Putamen (tissue), 1 donor: ENCODE measurements around the gene NDUFB8.
A peak's percentile ranks its signal among the peaks of the same experiment; 100 is the strongest.

Experiments used
- DNase-seq: peaks from one replicate; pipeline ENCODE4 v3.0.0-alpha.2; 2016; ENCODE audit warnings: low spot score

NDUFB8 gene

DNA sequence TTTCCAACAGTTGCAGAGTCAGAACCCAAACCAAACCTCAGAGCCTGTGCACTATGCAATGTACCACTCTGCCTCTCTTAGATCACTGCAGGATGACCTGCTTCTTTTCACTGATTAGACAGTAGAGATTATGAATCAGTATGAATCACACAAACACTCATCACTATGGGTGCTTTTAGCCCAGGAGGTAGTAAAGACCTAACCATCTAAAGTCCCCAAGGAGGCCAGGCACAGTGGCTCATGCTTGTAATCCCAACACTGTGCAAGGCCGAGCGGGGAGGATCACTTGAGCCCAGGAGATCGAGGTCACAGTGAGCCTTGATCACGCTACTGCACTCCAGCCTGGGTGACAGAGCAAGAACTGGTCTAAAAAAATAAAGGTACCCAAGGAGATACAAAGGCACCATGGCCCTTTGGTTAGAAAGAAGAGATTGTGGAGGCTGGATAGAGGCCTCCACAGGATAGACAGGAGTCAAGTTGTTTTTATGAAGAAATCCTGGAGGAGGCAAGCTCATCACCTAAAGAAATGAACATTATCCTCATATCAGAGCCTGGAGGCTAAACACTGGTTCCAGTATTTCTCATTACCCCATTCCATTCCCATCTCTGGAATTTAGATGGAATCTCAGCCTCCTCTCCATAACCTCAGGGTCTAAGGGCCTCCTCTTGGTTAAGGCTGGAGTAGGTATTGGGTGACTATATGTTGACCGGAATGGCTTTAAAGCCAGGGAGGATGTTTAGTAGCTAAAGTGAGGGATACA is 22.9 kb downstream of the NDUFB8 start:
- DNase-seq: no peak

DNA sequence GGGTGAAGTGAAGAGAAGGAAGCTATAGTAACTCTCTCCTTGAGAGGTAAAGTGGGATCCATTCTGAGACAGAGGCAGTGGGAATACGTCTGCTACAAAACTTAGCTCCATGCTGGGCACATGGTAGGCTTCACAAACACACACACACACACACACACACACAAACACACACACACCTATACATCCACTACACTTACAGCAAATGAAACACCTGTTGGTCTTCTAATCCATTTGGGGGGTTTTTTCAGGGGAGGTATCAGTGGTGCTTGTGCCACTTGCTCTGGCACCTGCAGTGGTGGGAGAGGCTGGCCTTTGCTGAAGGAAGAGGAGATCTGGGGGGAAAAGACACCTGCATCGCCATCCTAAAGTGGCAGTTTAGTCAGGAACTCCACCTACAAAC is 24.5 kb downstream of the NDUFB8 start:
- no peak for DNase-seq

DNA sequence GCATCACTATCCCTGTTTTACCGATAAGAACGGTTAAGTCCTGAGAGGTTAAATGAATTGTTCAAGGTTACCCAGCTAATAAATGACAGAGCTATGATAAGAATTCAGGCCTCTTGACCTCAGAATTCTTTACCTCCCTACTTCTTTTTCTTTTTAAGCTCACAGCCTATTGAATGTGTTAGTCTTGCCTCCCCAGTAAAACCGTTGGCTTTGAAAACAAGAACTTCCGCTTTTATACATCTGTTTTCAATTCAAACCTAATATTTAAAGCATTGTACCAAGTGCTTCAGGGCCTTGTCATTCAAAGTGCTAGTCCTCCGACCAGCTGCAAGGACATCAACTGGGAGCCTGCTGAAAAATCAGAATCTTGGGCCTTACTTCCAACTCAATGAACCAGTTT is 25.6 kb downstream of the NDUFB8 start:
- DNase-seq: no peak

DNA sequence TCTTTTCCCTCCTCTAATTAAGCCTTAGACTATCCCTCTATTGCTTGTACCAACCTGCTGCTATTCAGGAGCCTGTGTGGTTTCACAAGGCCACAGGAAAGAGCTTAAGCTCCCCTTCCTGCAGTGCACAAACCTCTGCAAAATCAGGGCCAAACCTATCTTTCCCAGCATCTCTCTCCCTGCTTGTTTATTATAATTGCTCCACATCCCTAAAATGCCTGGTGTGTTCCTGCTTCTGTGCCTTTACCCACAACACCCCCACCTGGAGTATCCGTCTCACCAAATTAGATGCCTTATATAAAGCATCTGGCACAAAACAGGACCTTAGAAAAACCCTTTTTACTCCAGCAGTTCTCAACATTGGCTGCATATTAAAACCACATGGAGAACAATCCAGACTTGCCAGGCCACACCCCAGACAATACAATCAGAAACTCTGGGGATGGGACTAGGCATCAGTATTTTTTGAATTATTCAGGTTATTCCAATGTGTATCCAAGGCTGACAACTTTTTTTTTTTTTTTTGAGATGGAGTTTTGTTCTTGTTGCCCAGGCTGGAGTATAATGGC is 26.7 kb downstream of the NDUFB8 start:
- DNase-seq: no peak

DNA sequence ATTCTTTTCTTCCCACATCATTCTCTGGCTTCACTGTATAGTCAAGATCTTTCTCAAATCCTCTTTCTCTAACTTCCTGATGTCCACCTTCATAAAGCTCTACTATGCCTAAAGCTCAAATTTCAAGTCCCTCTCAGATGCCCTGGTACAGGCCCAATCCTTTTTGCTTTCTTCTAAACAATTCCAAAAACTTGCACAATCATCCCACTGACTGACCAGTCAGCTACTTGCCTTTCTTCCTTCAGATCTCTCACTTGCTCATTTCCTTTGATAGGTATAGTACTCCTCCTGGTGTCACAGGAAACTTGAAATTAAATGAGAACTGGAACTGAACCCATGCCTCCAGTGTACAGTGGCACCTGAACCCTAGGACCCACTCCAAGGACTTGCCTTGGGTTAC is 28.2 kb downstream of the NDUFB8 start:
- no peak for DNase-seq

DNA sequence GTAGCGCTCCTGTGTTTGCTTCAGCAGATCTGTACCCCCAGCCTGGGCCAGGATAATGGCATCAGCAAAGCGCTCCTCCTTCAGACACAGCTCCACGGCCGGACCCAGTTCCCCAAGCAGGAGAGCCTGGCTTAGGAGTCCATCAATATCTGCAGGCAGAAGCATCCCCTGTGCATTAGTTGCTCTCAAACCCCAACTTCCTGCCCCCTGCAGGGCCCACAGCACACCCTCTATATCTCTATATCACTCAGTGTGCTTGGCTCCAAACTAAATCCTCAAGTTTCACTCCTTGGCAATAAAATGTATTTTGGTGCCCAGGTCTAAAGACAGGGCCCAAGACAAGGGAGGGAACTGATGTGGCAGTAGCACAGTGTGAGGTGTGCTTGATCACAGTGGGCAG is 31.6 kb downstream of the NDUFB8 start:
- DNase-seq: no peak

DNA sequence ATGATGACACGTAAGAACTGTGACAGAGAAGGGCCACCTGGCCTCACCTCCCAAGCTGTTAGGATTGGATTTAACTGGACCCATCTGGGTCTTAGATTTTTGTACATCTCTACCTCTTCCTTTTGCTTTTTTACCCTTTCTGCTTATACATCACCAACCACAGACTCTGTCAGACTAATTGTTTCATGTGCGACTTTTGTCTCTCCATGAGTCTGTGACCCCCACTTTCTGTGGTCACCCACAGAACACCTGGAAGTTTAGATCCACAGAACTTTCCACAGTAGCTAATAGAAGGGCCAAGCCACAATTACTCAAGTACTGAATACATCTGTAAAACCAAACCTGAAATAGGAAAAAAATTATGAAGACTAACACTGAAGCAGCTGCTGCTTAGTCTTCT is 33.1 kb downstream of the NDUFB8 start:
- no peak for DNase-seq

DNA sequence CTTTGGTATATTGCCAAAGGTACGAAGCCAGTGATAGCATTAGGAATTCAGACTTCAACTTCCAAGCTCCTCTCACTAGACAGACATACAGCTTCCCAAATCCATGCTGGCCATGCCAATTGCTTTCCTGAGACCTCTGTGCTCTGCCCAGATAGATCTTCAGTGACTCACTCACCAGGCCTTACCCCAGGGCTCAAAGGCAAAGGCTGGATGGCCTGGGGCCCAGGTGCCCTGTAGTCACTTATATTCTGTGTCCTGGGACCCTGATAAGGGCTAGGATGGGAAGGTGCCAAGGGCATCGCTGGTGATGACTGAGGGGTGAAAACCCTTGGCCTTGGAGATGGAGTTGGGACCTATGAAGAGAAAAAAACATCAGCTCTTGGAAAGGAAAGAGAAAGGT is 39.1 kb downstream of the NDUFB8 start:
- no peak for DNase-seq

DNA sequence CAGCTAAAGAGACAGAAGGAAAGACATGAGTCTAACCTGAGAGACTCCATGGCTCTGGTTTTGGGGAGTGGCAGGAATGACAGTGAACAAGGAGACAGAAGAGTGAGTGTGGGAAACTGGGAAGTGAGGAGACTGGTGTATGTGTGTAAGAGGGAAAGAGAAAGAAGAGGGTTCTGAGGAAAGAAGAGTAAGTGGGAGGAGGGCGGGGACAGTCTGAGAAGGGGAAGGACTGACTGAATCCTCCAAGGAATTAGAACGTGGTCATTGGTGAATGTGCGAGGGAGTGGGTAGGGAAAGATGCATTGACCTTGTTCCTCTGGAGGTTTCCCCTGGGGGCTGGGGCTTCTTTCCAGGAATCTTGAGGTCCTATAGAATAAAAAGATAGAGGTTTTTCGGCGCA is 40.3 kb downstream of the NDUFB8 start:
- DNase-seq: no peak

DNA sequence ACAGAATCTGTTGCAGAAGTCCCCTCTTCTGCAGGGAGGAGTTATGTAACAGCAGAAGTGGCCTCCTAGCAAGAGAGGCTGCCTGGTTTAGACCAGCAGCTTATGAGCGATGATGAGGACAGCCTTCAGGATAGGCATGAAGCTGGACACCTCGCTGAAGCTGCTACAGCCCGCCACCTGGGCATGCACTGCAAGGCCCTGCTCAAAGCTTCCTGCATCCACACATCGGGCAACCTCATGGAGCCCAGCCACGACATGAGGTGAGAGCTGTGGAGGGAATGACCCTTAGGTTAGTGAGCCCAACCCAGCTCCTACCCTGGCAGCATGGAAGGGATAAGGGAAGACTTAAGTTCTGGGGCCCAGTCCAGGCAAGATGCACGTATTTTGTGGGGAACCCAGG is 42.1 kb downstream of the NDUFB8 start:
- DNase-seq: no peak

DNA sequence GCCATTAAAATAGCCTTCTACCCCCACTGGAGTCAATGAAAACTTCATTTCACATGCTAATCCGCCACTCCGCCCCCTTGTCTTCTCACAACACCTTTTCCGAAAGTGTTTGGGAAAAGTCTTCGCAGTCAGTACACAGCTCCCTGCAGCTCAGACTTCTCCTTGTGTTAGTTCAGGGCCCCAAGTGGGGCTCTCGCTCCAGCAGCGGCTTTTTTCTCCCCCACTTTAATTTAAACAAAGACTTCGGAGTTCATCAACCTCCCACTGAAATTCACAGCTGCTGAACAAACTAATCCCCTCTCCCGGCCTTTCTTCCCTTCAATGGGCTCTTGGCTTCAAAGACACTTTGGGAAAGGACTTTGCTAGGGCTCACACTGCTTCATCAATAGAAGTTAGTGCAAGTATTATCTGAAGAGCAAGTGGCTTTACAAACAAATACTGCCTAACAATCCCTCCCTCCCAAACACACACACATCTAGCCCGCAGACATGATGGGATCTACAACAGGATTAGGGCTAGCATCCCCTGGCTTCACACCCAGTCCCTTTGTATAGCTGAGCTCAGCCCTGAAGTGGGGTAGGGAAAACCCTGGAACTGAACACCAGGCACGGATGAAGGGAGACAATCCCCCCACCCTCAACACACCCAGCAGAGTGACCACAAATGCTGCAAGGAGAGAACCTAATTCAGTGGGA is 43.7 kb downstream of the NDUFB8 start:
- DNase-seq: no peak

DNA sequence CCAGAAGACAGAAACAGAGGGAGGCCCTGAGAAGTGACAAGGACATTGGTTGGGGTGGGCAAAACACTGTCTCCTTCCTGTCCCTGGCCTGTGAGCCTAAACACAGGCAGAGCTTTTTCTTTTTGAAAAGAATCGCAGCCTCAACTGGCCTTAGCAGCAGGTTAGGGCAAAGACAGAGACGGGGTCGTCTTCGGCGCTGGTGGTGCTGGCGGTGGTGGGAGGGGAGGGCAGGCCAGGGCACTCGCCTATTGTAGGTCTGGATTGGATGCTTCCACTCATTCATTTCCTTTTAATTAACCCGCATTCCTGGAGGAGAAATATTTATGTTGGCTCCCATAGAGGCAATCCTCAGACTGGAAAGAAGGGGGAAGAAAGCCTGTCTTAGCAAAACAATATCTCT is 44.3 kb downstream of the NDUFB8 start:
- no peak for DNase-seq

DNA sequence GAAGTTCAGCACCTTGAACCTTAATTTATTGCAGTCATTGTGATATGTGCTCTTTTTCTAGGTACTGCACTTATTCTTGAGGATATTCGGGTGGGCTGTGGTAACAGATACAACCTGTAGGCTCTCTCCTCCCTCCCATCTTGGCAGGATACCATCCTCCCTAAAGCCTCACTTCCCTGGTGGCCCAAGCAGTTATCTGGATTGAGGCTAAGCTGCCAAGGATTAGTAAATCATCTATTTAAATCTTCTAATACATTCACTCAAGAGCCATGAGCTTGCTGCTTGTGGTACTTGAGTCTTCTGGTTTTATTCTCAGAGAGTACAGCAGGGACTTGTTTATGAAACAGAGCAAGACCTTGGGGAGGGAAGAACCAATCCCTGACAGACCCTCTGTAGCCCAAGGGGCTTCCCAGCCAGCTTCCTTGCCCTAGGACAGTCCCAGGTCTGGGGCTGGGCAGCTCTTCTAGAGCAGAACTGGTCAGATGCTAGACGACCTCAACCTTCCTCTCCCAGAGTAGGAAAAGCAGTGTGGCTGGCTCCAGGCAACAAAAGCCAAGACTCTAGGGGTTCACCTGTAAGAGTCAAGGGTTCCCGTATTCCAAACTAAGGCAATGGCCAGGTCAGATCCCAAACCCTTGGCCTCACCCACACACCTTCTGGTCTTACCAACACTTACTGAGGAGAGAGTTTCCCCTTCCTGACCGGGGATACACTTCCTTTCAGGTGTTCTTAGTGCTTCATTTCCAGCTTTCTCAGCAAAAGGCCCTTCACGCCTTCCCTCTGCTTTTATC is 45.6 kb downstream of the NDUFB8 start:
- no peak for DNase-seq

DNA sequence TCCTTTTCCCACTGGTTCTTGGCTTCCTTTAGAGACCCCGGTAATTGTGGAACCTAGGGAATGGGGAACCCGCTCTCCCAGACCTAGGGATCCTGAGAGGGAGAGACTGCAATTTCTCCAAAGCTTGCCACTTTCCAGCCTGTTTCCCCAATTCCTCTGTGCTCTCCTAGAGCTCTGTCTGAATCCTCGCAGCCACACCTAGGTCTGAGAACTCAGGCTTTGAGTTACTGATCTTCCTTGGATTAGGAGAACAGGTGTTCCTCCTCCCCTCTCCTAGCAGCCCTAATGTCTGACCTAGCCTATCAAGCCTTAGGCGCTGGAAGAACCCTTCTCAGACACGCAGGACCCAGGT is 46.9 kb downstream of the NDUFB8 start:
- DNase-seq: no peak

DNA sequence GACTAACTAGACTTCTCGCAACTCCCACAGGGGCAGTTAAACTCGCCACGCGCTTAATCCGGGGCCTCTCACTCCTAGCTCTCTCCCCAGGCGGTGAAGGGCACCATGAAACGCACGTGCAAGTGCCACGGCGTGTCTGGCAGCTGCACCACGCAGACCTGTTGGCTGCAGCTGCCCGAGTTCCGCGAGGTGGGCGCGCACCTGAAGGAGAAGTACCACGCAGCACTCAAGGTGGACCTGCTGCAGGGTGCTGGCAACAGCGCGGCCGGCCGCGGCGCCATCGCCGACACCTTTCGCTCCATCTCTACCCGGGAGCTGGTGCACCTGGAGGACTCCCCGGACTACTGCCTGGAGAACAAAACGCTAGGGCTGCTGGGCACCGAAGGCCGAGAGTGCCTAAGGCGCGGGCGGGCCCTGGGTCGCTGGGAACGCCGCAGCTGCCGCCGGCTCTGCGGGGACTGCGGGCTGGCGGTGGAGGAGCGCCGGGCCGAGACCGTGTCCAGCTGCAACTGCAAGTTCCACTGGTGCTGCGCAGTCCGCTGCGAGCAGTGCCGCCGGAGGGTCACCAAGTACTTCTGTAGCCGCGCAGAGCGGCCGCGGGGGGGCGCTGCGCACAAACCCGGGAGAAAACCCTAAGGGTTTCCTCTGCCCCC is 47.4 kb downstream of the NDUFB8 start:
- peak; percentile 69 for DNase-seq

DNA sequence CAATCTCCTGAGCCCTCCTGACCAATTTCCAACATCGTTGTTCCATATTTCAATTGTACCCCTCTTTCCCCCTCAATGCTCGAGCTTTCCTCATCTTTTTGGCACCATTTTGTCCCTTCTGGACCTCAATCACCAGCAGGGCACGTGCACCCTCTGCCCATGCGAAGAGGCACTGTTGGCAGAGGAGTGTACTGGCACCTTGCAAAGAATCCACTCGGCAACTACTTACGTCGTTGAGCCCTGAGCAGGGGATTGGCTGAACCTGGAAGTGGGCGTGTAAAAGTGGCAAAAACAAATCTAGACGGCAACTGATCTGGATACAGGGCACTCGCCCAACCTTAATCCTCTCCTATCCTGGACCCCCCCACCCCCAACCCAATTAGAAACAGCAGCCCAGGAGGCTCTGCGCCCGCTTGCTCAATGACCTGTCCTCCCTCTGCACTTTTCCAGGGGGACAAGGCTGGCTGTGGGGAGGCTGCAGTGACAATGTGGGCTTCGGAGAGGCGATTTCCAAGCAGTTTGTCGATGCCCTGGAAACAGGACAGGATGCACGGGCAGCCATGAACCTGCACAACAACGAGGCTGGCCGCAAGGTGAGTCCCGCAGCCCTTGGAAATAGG is 48.1 kb downstream of the NDUFB8 start:
- peak; percentile 84 for DNase-seq

DNA sequence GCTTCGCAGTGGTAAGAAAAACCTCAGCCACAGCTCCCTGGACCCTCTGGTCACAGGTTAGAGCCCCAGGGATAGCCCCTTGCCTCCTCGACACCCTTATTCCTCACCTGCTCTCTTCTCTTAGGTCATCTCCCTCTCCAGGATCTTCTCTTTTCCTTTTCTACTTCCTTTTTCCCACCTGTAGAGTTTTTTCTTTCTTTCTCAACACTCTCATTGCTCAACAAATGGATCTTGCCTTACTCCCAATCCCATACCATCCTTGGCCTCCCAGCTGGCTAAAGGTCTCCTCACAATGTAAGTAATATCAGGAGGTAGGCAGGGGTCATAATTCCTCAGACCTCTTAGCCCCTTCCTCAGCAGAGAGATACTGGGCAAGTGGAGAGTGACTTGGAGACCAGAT is 49.7 kb downstream of the NDUFB8 start:
- no peak for DNase-seq

DNA sequence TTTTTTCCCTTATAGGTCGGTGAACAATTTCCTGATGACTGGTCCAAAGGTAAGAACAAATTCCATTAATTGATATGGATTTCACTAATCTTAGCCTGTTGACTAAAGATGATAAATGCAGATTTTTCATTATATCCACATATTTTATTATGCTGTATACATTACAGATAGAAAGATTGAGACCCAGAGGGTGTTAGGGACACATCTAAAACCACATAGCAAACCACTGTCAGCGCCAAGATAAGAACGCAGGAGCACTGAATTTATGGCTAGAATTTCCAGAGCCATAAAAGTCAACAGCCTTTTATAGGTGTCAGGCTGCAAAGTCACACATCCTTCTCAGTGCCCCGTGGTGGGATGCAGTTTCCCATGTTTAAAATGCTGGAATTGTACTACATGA is 50.6 kb downstream of the NDUFB8 start:
- DNase-seq: no peak

DNA sequence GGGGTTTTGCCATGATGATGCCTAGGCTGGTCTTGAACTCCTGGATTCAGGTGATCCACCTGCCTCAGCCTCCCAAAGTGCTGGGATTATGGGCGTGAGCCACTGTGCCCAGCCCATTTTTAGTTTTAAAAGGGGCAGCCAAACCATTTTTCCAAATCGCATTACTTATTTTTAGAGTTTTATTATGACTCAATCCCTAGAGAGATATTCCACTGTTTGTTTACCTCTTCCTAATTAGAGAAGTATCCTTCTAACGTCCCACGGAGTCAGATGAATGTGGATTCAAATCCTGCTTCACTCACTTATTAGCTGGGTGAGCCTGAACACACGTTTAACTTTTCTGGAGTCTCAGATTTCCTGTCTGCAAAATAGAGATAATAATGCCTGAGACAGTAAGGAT is 51.7 kb downstream of the NDUFB8 start:
- no peak for DNase-seq
